ENCODE measurements around the gene SDC4.
A peak's percentile ranks its signal among the peaks of the same experiment; 100 is the strongest.

SDC4 gene

DNA sequence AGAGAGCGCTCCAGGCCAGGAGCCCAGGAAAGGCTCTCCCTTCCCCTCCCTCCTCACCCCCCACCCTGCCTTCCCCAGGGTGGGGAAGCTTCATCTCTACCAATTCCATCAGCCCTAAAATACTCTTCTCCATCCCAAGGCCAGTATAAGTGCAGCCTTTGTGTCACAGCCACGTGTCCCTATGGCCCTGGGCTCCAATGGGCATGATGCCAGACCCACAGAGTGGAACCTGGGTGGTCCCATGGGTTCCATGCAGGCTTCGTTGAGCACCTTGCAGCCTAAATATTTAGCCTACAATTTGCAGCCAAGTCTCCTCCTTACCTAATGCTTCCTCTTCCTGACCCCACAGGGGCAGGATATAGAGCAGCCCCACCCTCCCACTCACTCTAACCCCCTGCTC lies 39.1 kb downstream of the SDC4 start:
- TF ChIP-seq, protein P1, sequence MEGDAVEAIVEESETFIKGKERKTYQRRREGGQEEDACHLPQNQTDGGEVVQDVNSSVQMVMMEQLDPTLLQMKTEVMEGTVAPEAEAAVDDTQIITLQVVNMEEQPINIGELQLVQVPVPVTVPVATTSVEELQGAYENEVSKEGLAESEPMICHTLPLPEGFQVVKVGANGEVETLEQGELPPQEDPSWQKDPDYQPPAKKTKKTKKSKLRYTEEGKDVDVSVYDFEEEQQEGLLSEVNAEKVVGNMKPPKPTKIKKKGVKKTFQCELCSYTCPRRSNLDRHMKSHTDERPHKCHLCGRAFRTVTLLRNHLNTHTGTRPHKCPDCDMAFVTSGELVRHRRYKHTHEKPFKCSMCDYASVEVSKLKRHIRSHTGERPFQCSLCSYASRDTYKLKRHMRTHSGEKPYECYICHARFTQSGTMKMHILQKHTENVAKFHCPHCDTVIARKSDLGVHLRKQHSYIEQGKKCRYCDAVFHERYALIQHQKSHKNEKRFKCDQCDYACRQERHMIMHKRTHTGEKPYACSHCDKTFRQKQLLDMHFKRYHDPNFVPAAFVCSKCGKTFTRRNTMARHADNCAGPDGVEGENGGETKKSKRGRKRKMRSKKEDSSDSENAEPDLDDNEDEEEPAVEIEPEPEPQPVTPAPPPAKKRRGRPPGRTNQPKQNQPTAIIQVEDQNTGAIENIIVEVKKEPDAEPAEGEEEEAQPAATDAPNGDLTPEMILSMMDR (IDR thresholded peaks at IDR 0.05; ENCODE audit: borderline replicate concordance, insufficient read depth, low read depth, low read length), result no peak
- no peak overlapping the region for H3K4me3 ChIP-seq (ENCODE audit: low read depth, low read length)

DNA sequence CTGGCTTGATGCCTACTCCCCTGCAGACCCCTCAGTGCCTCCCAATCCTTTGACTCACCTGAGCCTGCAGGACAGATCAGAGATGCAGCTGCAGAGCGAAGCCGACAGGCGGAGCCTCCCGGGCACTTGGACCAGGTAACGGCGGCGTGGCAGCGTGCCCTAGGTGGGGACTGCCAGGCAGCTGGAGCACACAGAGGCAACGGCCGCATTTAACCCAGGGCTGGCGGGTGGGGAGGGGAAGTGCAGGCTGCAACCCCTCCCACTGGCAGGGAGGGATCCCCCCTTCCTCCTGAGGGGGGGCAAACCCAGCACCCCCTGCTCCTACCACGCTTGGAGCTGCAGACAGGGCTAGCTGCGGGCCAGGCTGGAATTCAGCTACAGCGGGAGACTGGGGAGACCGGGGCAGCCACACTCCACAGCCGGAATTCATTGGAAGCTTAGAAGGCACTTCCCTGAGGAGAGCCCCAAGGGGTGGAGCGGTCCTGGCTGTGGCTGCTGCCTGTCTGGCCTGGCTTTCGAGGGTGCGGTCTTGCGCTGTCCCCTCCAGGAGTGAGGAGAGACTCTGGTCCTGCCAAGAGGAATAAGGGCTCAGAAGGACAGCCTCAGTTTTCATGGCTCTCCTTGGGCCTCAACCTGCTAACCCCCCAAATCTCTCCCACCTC lies 40.0 kb downstream of the SDC4 start, which contains the start of gene MATN4:
TSS of gene MATN4 (minus strand) at position 183 of the 662 bp plus-strand sequence. CDS start 2,717 bp downstream, outside the sequence.
- TF ChIP-seq, protein P1 (IDR thresholded peaks at IDR 0.05; ENCODE audit: borderline replicate concordance, insufficient read depth, low read depth, low read length), result no peak
- no peak within 1 kb of the TSS for H3K4me3 ChIP-seq (ENCODE audit: low read depth, low read length)

DNA sequence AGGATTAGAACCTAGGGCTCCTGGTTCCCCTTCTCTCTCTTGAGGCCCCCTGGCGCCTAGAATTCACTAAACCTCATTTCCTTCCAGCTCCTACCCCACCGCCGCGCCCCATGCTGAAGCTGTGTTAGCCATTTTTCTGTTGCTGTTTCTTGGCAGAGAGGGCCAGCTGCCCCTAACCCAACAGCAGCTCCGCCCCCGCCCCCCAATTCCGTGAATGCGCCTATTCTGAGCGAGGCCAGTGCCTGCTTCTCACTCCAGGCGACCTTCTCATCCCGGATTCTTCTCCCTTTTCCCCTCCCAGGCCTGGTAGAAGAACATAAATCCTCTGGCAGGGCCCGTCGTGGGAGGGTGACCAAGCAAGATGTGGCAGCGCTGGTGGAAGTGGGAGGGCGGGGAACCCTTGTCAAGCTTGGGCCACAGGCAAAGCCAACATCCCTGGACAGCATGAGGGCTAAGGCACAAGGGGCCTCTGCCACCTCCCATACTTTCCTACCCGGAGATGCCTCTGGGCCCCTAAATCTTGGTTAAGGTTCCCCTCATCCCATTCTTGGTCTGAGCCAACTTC lies 41.1 kb downstream of the SDC4 start:
- TF ChIP-seq, protein P1 (IDR thresholded peaks at IDR 0.05; ENCODE audit: borderline replicate concordance, insufficient read depth, low read depth, low read length), result no peak
- no peak overlapping the region for H3K4me3 ChIP-seq (ENCODE audit: low read depth, low read length)

DNA sequence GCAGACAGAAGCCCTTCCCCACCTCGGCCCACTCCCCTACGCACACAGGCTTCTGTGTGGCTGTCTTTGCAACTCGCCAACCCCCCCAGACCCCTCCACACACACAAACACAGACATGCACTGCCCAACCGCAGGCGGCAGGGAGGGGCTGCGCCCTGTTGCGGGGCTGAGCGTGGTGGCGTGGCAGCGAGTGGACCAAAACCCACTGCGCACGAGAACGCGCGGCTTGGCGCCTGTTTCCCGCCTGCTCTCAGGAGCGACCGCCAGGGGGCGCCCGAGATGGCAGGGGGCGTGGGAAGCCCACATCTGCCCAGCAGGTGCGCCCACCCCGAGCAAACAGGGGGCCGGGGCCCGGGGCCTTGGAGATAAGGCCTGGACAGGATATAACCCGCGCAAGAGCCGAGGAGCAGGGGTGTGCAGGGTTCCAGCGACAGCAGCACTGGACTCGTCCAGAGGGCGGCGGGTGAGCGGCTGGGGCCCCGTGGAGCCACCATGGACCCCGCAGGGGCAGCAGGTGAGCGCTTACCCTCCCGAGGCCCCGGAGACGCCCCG lies 41.7 kb downstream of the SDC4 start, which contains the start of gene RBPJL:
TSS of gene RBPJL (plus strand) at position 410 of the 552 bp plus-strand sequence. CDS start at position 493, 83 bp downstream.
- TF ChIP-seq, protein P1 (IDR thresholded peaks at IDR 0.05; ENCODE audit: borderline replicate concordance, insufficient read depth, low read depth, low read length), result peak; percentile 79
- no peak within 1 kb of the TSS for H3K4me3 ChIP-seq (ENCODE audit: low read depth, low read length)

DNA sequence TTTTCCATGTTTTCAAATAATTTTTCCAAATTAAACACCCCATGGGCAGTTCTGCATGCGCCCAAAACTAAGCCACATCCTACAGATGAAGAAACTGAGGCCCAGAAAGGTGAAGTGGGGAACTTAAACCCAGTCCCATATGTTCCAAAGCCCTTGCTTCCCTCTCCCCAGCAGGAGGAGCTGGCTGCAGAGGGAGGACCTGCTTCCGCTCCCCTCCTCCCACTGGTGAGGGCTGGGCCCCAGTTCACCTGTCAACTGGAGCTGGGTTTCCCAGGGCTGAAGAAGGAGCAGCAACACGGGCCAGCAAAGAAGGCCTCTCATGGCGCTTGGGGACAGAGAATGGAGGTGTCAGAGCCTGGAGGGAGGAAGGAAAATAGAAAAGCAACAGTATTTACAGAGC lies 43.0 kb downstream of the SDC4 start:
- TF ChIP-seq, protein P1 (IDR thresholded peaks at IDR 0.05; ENCODE audit: borderline replicate concordance, insufficient read depth, low read depth, low read length), result no peak
- no peak overlapping the region for H3K4me3 ChIP-seq (ENCODE audit: low read depth, low read length)

DNA sequence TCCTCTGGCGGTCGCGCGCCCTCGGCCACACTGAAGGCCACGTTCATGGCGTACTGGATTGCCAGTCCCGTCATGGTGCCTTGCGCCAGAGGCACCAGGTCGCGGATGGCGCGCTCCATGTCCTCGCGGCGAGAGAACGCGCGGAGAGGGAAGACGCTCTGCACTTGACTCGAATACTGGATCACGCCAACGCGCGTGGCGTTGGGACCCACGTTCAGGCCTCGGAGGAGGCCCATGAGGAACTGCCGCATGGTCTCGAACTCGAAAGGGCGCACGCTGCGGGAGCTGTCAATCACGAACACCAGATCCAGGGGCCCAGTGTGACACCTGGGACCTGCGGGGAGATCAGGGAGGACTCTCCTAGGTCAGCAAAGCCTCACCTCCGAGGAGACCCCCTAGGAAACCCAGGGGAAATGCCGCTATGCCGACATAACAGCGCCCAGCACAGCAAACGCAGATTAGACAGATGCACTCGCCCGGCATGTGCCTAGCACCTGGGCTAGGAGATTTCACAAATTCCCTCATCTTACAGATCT lies 43.7 kb downstream of the SDC4 start:
- TF ChIP-seq, protein P1 (IDR thresholded peaks at IDR 0.05; ENCODE audit: borderline replicate concordance, insufficient read depth, low read depth, low read length), result no peak
- no peak overlapping the region for H3K4me3 ChIP-seq (ENCODE audit: low read depth, low read length)

All from GM12875 (cell line).